Hepatic stellate cell (primary cell): Measurements from ENCODE around the gene SETBP1.

Experiments
- DNase-seq: peaks from one replicate; pipeline ENCODE4 v3.0.0; 2011; ENCODE audit warnings: low spot score

Gene SETBP1

DNA sequence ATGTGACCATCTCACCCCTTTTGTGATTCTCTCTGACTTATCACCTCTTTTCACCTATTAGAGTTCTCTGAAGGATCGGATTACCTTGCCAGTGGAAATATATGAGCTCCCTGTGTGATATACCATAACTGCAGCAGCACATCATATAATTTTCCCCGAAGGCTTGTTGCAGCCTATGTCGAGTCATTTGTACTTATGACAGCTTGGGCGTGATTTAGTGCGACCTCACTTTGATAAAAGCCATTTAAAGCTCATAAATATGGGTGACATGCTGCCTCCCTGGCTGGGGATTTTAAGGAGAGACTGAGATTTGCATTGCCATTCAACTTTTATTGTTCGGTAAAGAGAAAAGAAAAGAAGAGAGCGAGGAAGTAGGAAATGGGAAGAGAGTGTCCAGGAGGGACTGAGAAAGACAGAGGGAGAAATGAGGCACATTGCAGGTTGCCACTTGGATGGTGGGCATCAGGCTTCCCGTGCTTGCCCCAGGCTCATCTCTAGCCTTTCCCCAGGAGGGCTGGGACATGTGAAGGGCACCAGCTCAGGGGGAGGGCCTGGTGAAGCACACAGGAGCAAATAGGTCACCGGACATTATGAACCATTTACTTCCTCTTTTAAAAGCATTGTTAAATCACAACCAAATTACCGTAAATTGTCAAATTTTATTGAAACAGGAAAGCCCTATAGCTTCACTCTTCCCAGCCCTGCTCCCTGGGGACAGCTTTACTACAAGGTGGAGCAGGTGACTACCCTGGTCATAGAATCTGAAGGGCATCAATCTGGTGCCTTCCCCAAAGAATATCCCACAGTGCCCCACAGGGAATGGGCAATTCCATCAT, 161.3 kb downstream of the SETBP1 start:
- DNase-seq = no peak

GRCh38 chr18:44842588-44843412, 162.1 kb downstream of the SETBP1 start:
- no peak for DNase-seq

DNA sequence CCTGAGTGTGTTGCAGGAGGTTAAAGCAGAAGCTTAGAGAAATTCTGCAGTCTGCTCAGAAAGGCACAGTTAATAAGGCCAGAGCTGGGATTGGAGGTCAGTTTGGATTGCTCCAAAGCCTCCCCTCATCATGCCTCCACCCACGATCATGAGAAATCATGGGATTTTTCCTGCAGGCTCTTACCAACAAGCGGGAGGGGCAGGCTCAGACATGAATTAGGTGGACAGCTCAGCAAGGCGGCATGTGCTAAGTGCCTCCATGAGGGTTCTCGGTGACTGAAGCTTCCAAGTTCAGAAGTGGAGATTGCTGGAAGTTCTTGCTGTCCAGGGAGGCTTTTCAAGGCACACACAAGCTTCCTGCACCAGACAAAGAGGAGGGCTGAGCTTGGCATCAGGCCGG, 163.8 kb downstream of the SETBP1 start:
- no peak for DNase-seq

DNA sequence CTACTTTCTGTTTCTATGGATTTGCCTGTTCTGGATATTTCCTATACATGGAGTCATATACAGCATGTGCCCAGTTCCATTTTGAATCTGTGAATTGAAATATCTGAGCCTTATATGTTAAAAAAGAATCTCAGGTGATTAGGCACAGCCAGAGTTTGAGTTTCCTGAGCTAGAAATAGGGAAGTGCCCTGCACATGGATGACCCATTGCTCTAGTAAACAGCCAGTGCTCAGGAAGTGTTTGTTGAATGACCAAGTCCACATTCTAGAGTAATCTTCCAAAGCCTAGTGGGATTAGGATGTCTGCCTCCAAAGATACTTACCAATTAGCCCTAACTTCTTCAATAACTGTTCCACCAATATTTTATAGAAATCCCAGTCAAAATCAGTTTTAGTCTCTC, 165.8 kb downstream of the SETBP1 start:
- no peak for DNase-seq

GRCh38 chr18:44848644-44849335, 168.1 kb downstream of the SETBP1 start:
- no peak for DNase-seq

GRCh38 chr18:44849361-44849760, 168.7 kb downstream of the SETBP1 start:
- no peak for DNase-seq

GRCh38 chr18:44850001-44850400, 169.3 kb downstream of the SETBP1 start:
- no peak for DNase-seq

DNA sequence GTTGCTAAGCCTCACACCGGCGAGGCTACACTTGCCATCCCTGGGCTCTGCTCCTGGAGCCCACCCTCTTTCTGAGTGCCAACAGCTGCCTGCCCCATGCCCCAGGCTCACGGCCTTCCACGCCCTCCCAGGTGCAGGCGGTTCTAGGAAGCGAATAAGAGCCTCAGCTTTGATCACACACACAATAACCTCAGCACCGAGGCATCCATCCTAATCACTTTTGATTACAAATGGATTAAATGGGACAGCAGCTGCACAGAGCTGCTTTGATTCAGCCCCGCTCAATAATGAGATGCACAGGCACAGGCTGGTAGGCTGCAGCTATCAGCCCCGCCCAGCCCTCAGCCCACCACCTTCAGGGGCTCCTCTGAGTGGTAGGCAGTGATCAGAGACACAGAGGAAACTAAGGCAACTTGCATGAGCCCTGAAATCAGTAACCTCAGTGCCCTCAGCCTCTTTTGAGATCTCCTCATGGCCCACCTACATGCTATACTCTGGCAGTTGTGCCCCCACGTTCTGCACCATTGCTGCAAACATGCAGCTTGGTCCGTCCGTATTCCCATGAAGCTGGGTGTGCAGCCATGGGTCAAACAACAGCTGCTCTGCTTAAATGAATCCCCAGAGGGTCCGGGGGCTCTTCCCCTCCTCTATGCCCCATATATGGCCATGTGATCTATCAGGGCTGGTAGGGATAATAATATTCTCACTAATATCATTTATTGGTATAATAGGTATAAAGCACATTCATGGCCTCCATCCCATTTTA, 171.4 kb downstream of the SETBP1 start:
- DNase-seq = no peak

GRCh38 chr18:44852818-44853217, 172.1 kb downstream of the SETBP1 start:
- no peak for DNase-seq

GRCh38 chr18:44853430-44853829, 172.7 kb downstream of the SETBP1 start:
- no peak for DNase-seq

DNA sequence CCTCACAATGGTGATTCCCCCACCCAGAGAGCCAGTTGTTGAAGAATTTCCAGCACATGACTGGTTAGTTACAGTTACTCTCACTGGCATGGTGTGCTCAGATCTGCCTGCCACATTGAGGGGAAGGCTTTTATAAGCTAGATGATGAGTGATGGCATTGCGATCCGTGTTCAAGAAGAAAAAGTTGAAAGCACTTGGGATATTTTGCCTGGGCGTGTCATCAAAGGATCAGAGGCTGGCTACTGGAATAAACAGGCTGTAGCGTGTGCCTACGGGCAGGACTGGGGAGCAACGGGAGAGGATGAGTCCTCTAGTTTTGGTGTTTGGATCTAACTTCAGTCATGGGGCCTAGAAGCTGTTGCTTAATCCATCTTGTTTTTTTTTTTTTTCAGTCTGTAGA, 175.0 kb downstream of the SETBP1 start:
- no peak for DNase-seq

DNA sequence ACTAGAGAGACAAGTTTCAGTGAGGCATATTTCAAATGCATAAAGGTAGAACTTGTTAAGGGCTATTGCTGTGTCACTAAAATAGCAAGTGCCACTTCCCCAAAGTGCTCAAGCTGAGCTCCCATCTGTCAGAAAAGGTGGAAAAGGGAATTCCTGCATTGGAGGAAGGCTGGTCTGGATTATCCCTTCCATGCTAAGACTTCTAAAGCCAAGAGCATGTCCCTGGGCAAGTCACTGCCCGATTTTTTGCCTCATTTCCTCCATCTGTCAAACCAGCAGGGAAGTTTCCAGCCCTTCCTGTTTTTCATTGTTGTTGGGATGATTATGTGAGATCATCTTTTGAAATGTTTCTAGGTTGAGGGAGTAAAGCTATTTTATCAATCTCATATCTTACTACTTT, 175.5 kb downstream of the SETBP1 start:
- no peak for DNase-seq

DNA sequence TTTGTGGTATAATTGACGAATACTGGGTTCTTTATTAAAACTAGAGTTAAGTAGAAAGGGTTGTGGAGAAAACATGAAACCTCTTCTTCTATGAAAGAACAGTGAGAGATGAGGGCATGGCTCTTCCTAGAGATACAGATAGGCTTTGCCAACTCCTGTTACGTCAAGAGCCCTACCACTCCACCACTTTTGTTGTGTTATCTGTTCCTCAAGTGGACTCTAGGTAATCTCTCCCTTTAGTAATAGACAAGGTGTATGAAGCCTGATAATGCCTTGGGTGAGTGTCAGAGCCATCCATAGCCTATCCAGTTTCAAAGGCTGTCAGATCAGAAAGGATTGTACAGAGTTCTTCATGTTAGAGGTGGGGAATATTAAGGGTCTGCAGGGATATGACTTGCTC, 176.4 kb downstream of the SETBP1 start:
- DNase-seq = no peak

DNA sequence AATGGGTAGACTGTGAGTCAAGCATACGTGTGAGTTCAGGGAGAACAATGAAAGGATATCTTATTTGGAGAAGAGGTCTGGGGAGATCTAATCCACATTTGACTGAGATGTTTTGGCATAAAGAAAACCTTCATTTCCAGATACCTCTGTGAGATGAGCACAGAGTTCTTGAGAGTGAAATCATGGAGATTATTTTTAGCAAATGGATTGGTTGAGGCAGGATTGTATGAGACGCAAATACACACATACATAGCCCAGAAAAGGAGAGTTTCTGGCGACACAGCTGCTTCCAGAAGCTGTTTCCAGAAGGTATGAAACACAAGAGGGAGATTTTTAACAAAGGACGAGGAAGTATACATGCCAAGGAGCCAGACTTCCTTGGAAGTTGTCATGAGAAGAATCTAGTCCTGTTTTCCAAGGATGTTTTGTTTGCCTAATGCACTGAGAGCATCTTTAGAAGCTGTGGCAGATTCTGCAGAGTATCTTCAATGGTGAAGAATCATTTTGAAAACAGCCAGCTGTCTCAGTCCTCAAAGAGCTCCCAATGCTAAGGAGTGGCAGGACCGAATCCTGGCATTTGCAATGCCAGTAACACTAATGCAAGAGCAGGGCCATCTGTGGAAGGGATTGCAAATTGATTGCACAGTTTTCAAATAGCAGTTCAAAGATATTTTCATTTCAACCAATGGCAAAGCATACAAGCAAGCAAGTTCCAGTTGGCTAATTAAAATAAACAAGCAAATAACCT, 177.2 kb downstream of the SETBP1 start:
- no peak for DNase-seq

- no peak for DNase-seq
Measured at GRCh38 chr18:44859263-44859662, 178.6 kb downstream of the SETBP1 start.

DNA sequence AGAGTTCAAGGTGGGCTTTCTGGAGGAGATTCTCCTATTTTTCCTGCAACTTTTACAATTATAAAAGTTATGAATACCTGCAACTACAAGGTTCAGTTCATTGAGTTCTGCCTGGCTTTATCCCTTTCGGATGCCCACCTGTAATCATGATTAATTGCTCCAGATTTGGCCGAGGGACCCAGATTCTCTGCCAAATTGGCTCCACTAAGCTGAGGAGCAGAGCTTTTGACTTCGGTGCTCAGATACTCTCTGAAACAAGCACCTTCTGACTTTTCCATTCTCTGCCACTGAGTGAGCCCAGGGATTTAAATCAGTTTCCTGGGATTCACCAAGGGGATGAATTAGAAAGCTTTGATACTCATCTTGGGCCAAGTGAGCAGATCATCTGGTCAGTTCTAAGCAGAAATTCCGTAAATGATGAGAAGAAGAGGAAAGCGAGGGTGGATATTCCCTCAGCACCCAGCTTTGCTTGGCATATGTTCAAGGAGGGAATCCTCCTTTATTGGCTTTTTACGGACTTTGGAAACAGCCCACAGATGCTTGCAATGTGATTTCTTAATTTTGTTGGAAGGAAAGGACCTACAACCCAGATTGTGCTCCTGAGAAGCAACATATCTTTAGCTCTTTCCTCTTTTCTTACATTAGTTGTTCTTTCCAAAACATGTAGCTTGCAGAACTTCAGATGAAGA, 179.2 kb downstream of the SETBP1 start:
- no peak for DNase-seq

DNA sequence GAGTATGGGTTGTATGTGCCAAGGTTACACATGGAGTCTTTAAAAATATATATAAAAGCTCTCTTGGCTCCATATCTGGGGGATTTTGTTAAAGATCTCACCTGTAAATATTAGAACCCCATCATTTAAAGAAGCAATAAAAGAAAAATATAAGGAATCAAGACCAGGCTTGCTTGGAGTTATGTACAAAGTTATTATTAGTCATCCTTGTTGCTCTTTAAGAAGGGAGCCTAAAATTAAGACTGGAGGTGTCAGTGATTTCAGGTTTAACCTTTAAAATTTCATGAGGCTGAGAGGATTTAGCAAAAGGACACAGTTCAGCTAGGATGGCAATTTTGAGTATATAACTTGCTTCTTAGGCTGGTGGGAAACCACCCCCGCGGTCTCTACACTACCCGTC, 181.4 kb downstream of the SETBP1 start:
- no peak for DNase-seq

- DNase-seq = no peak
Measured at GRCh38 chr18:44866103-44866502, 185.4 kb downstream of the SETBP1 start.

DNA sequence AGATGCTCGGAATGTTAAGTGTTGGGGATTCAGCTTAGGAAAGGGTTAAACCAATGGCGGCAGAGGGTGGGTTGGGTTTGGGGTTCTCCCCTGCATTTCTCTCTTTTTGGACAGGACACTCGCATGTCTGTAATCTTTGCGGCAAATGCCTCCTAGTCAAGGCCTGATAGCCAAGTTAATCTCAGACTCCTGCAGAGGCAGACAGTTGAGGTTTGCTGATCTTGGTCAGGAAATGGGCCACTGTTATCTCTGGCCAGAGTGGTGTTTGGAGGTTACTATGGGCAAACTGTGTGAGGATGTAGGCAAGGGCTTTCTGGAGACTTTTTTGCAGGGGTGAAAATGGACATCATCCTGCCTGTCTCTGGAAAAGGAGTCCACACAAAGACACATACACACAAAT, 188.8 kb downstream of the SETBP1 start:
- DNase-seq = no peak

GRCh38 chr18:44870631-44871502, 190.2 kb downstream of the SETBP1 start:
- no peak for DNase-seq
